B cell (primary cell): ENCODE results near the gene ITPRIPL2.

Experiments used
- CTCF ChIP-seq: fragments of 200-600 bp; IDR thresholded peaks from one replicate; pipeline ENCODE4 v1.8.0; 2022; ENCODE audit warnings: antibody characterized with exemption, mild to moderate bottlenecking
- EZH2 ChIP-seq: IDR thresholded peaks from 2 replicates; pipeline ENCODE4 v1.6.1; 2012; ENCODE audit warnings: borderline replicate concordance, low read depth, mild to moderate bottlenecking, moderate library complexity, low read length; ENCODE audit not compliant: insufficient read depth, poor library complexity, severe bottlenecking

GRCh38 chr16:19145010-19145409 lies 31.2 kb downstream of the ITPRIPL2 start:
- no peak for TF ChIP-seq CTCF
- TF ChIP-seq EZH2 = no peak
